KBM-7 (cell line): ENCODE data around the gene NTM.

Experiments
- DNase-seq: peaks from one replicate; pipeline ENCODE4 v3.0.0-alpha.2; 2015
- in situ Hi-C: fragments of 300-500 bp; cut with MboI; formaldehyde crosslinking; loops from 2 replicates; pipeline ENCODE4 v1.14.3; 2020; ENCODE audit warnings: low sequenced_read_pairs, low pct_unique_long_range_greater_than_20kb, mixed read lengths

The NTM gene

GRCh38 chr11:131760091-131761061, 390.0 kb downstream of the NTM start:
- in situ Hi-C loops, result no loop called here
- no peak for DNase-seq

- DNase-seq, result no peak
- in situ Hi-C loops, result no loop called here
These were observed 392.1 kb downstream of the NTM start for GRCh38 chr11:131762346-131763110.

- no peak for DNase-seq
- in situ Hi-C loops, result no loop called here
These were observed 392.9 kb downstream of the NTM start for GRCh38 chr11:131763193-131763890.

GRCh38 chr11:131764126-131764525, 393.7 kb downstream of the NTM start:
- in situ Hi-C loops, result no loop called here
- no peak for DNase-seq

- DNase-seq, result no peak
- in situ Hi-C loops, result no loop called here
These were observed 394.2 kb downstream of the NTM start for GRCh38 chr11:131764649-131765048.

- no peak for DNase-seq
- in situ Hi-C loops, result no loop called here
These were observed 396.2 kb downstream of the NTM start for GRCh38 chr11:131766637-131767036.

- no peak for DNase-seq
- in situ Hi-C loops, result no loop called here
These were observed 397.0 kb downstream of the NTM start for GRCh38 chr11:131767421-131767820.

- in situ Hi-C loops, result no loop called here
- no peak for DNase-seq
These were observed 400.4 kb downstream of the NTM start for GRCh38 chr11:131770801-131771200.

GRCh38 chr11:131771471-131771870, 401.1 kb downstream of the NTM start:
- DNase-seq, result no peak
- in situ Hi-C loops, result no loop called here

GRCh38 chr11:131773626-131774025, 403.2 kb downstream of the NTM start:
- in situ Hi-C loops, result no loop called here
- no peak for DNase-seq

GRCh38 chr11:131776211-131776610, 405.8 kb downstream of the NTM start:
- DNase-seq, result no peak
- in situ Hi-C loops, result no loop called here

GRCh38 chr11:131785801-131786200, 415.4 kb downstream of the NTM start:
- no peak for DNase-seq
- in situ Hi-C loops, result no loop called here

GRCh38 chr11:131787119-131787518, 416.7 kb downstream of the NTM start:
- in situ Hi-C loops, result no loop called here
- no peak for DNase-seq

- in situ Hi-C loops, result no loop called here
These were observed 420.2 kb downstream of the NTM start for GRCh38 chr11:131790586-131790985.

GRCh38 chr11:131792243-131792642, 421.8 kb downstream of the NTM start:
- in situ Hi-C loops, result no loop called here
- DNase-seq, result no peak

More at GRCh38 chr11:131790586-131790985, 420.2 kb downstream of the NTM start:
- no peak for DNase-seq

- no peak for DNase-seq
- in situ Hi-C loops, result no loop called here
These were observed 425.7 kb downstream of the NTM start for GRCh38 chr11:131796089-131796488.

- in situ Hi-C loops, result no loop called here
- no peak for DNase-seq
These were observed 426.1 kb downstream of the NTM start for GRCh38 chr11:131796541-131796940.

GRCh38 chr11:131800452-131800851, 430.0 kb downstream of the NTM start:
- in situ Hi-C loops, result no loop called here
- no peak for DNase-seq

- in situ Hi-C loops, result no loop called here
- no peak for DNase-seq
These were observed 432.2 kb downstream of the NTM start for GRCh38 chr11:131802440-131803115.
